Left colon (tissue), 2 donors: ENCODE data around the gene RNF225. TPM values are rescaled to one million over a fixed set of nuclear protein-coding genes. Genes with fewer than 3 reads are reported as not detected.
A peak's percentile ranks its signal among the peaks of the same experiment; 100 is the strongest.

Experiments used
- ATAC-seq: fragments of 200-7000 bp; cut with Tn5 transposase; one replicate; pipeline ENCODE4 v1.9.1; 2020; ENCODE audit warnings: mild to moderate bottlenecking, moderate library complexity
- DNase-seq, 2 donors: peaks; one replicate each; pipeline ENCODE4 v3.0.0-alpha.2; 2020
- intact Hi-C, 2 donors: fragments of 100-400 bp; cut with DNase I in 1 of 2; cut with micrococcal nuclease in 1 of 2; formaldehyde crosslinking; loops; one replicate each; pipeline versions ENCODE4 v1.11.2 to v1.14.0; 2022; cut with DNase I, micrococcal nuclease
- total RNA-seq, 2 donors: library from RNA; stranded (reverse); fragmentation: NEBNext Ultra II Directional; extraction: Animal tissue kit (Norgen Biotek cat#: 25700); gene quantifications; one replicate each; pipeline ENCODE4 v1.2.1, GENCODE V29; 2021
- donor health status: DM: no; HTN: no; CAD: no.
- donor health status: DM: yes; HTN: yes; CAD: no.

The RNF225 gene
- total RNA-seq, 2 donors from 2014 or later: not detected

DNA sequence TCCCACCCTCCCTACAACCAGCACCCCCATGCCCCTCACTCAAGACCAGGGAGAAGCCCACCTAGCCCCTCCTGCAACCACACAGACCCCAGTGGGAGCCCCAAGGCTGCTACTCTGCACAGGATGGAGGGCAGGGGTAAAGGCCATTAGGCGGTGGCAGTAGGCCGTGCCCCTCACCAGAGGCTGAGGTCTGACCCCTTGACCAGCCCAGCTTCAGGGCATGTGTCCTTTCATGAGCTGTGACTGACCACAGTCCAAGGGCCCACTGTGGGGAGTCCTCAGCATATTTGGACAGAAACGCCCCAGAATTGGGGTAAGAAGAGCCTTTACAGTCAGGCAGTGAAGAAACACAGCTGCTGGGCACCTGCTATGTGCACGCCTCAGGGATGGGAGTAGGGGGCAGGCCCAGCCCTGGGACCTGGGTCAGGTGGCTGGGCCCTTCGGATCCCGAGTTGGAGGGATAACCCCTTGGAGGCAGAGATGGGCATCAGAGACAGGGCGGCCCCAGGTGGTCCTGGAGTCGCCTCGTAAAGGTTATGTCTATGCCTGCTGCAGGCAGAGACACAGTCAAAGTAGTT is 10.1 kb upstream of the RNF225 start:
- intact Hi-C loops: no loop called here
- DNase-seq (no peak), ATAC-seq (no peak)

DNA sequence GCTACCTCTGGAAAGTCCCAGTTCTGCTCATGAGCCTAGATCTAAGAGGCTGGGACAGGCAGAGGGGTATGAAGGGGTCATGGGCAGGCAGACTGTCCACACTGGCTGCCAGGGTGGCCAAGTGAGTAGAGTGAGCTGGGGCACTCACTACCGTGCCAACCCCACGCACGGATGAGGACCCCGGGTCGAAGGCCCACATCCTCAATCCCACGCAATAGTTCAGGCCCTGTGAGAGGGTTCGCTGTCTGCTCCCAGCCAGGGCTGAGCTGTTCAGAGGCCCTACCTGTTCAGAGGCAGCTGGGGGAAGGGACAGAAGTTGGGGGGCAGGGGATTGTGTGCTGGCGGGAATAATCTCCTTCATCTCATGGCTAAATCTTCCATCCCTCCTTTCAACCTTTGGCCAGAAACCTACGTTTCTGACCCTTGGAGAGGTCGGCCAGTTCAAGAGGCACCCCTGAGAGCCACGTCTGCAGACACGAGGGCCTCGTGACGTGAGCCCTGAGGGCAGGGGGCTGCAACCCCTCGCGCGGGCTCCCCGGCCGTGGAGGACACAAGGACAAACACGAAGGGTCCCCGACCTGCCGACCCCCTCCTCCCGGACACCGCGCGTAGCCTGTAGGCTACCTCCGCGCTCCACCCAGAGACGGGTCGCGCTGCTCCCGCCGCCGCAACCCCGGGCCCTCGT is 9.4 kb upstream of the RNF225 start:
- ATAC-seq (peak; percentile 25), DNase-seq (peak in 1 of 2 donors; percentile 30)
- intact Hi-C loops: no loop called here

DNA sequence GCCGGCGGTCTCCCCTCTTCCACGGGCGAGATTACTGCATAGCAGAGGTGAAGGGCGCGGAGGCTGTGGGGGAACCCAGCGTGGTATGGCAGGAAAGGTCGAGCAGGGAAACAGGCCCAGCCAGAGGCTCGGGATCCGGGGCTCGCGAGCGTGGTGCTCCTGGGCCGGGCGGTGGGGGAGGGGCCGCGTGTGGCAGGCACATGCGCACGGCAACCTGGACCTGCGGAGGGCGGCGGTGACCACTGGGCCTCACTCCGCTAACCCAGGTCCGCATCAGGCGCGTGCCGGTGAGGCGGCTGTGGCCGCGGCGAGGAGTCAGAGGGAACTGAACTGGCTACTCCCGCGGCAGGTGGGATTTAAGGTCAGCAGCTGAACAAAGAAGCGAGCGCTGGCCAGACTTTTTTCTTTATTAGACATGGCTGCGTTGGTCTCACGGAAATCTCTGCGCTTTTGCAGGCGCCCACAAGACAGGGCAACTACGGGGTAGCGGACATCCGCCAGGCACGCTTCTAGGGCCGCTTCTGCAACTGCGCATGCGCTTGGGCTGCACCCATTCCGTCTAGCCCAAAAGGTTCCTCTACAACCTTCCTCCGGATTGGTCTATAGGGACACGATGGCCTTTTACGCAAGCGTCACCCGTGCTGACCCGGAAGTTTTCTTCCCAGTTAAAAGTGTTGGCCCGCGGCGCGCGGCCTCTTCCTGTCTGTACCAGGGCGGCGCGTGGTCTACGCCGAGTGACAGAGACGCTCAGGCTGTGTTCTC is 8.7 kb upstream of the RNF225 start, which contains the start of gene RPS5:
Gene RPS5 (plus strand): TSS at position 694 of the 762 bp plus-strand sequence. CDS start 869 bp downstream, outside the sequence.
- peak; percentile 94 to 97 for DNase-seq
- peak; percentile 93 for ATAC-seq
- intact Hi-C loops: no loop called here

DNA sequence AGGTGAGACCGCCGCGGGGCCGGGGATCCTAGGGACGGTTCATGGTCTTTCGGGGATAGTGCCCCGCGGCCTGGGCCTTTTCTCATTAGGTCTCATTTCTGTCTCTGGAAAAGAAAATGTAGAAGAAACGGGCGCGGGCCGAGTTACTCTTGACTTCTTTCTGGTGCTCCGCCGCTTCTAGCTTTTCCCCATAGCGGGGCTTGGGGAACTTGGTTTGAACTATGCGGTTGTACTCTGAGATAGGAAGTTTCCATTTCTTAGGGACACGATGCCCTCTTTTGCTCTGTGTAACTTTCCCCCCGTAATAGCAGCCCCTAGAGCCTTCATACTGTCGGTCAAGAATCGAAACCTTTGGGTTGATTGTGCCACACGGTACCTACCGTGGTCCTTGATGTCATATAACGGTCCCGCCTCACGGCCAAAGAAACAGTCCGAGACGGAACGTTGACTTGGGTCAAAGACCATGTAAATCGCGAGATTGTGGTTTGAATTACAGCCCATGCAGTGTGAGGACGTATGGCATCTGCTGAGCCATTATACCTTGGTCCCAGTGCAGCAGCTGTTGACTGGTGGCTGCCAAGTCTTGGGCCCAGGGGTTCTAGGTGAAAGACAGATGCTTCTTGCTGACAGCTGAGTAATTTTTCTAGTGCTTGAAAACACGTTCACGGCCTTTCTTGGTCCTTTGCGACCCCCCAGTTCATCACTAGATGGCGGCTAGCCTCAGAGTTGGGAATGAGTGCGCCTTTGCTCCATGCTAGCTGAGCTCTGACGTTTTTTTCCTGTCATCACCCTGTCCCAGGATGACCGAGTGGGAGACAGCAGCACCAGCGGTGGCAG is 7.9 kb upstream of the RNF225 start:
- DNase-seq (peak in 1 of 2 donors; percentile 24), ATAC-seq (no peak)
- intact Hi-C loops: no loop called here

DNA sequence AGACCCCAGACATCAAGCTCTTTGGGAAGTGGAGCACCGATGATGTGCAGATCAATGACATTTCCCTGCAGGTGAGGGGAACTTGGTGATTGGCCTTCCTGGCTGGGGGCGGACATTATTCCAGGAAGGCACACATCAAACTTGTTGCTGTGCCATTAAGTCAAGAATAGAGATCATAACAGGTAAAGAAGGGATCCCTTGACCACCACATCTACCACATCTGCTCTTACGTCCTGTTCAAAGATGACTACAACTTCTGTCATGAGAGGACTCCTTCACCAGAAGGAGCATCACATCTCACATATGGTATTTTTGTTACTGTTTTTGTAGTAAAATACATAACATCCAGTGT is 7.3 kb upstream of the RNF225 start:
- ATAC-seq (no peak), DNase-seq (no peak)
- intact Hi-C loops: no loop called here

DNA sequence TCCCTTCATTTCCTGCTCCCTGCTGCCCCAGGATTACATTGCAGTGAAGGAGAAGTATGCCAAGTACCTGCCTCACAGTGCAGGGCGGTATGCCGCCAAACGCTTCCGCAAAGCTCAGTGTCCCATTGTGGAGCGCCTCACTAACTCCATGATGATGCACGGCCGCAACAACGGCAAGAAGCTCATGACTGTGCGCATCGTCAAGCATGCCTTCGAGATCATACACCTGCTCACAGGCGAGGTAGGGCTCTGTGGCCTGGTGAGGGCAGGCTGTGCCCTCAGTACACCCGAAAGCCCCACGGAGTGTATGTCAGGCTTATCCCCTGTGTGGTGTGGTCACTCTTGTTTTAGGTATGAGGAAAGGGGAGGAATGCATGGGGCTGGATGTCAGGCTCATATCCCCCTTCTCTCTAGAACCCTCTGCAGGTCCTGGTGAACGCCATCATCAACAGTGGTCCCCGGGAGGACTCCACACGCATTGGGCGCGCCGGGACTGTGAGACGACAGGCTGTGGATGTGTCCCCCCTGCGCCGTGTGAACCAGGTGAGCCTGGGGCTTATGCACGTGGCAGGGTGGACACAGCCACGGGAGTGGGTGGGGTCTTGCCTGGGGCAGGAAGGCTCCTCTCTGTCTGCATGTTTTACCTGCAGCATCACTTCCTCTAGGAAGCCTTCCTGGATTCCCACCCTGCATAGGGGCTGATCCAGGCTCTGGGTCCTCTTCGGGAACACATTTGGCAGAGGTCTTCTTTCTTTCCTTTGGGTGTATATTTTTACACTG is 2.3 kb upstream of the RNF225 start:
- no peak for ATAC-seq
- intact Hi-C loops: no loop called here
- DNase-seq: no peak

DNA sequence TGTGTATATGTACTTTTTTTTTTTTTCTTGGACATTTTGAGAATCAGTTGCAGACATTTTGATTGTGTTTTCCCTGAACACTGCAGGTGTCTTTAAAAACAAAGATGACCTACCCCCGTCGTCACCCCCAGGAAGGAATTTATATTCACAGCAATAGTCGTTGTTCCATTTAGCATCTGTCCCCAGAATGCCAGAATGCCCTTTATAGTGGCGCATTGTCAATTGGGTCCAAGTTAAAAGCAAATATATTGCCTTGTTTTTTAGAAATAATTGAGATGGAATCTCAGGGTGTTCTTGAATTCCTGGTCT is 1.8 kb upstream of the RNF225 start:
- no peak for DNase-seq
- ATAC-seq: no peak
- intact Hi-C loops: no loop called here

DNA sequence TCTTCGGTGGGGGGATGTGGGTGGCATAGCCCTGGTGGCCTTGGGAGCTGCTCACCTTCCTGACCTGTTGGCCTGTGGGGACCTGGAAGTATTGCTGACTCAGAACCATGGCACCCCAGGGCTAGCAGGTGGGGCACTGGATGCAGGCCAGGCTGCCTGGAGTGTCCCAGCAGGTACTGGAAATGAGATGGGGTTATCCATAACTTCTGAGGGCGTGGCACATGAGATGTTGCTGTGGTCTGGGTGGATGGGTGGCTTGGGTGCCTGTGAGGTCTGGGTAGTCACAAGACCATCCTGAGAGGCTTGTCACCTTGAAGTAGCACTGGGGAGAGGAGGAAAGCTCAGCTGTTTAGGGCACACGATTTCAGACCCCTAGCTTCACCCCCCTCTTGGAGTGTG is 636 bp upstream of the RNF225 start:
- intact Hi-C loops: no loop called here
- DNase-seq (no peak), ATAC-seq (peak; percentile 3)

DNA sequence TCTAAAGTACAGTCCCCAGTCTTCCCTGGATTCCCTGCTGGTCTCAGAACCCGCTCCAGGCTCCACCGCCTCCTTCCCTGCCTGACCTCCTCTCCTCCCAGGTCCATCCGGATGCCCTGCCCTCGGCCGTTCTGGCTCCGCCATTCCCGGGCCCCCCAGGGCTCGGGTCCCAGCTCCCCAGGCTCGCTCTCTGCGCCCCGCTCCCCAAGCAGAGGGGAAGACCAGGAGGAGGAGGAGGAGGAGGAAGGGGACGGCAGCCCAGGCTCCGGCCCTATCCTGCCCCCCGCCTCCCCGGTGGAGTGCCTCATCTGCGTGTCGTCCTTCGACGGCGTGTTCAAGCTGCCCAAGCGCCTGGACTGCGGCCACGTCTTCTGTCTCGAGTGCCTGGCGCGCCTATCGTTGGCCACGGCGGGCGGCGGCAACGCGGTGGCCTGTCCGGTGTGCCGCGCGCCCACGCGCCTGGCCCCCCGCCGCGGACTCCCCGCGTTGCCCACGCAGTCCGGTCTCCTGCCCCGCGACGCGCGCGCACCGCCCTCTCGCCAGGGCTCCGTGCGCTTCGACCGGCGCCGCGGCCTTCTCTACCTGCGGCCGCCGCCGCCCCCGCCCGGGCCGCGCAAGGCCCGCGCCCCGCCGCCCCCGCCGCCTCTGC is 647 bp downstream of the RNF225 start:
- DNase-seq: no peak
- ATAC-seq: no peak
- intact Hi-C loops: no loop called here

DNA sequence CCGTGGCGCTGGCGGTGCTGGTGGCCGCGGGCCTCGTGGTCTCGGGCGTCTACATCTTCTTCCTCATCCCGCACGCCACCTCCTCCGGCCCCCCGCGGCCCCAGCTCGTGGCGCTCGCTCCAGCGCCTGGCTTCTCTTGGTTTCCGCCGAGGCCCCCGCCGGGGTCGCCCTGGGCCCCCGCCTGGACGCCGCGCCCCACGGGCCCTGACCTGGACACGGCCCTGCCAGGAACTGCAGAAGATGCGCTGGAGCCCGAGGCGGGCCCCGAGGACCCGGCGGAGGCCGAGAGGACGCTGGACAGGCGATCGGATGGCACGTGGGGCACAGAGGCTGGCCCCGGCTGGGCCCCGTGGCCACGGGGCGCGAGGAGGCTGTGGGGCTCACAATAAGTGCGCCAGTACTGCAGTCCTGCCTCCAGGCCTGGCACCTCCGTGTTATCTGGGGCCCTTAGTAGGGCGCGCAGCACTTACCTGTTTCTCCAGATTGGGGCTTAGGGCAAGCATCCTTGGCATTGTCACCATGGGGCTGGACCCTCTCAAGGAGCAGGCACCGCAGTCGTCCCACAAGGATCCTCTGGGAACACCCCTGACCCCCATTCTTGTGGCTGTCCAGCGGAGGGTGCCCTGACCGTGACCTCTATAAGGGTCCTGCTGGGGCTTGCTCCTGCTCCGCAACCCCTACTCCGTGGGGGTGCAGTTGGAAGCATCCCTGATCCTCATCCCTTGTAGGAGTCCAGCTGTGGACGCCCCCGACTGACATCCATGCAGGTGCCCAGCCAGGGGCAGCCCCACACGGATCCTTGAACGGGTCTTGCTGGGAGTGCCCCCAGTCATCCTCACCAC is 1.5 kb downstream of the RNF225 start:
- DNase-seq (no peak), ATAC-seq (no peak)
- intact Hi-C loops: no loop called here

DNA sequence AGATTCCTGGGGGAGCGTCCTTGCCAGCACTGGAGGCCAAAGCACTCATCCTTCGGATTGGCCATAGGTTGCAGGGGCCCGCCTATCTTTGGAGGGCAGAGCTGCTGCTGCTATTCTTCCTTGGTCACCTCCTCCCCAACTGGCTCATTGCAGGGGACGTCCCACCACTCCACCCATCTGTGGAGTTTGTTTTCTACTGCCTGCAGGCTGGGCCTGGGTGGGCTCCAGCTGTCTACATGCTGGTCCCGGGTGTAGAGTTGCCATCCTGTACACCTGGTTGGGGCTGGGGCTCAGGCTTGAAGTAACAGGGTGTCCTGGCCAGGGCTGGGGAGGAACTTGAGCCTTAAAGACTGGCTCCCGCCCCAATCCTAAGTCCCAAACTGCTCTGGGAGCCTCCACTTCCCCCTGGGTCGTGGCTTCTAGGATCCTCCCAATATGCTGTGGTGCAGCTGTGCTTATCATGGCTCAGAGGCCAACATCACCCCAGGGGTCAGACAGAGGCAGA is 2.1 kb downstream of the RNF225 start:
- intact Hi-C loops: no loop called here
- DNase-seq (no peak), ATAC-seq (no peak)

DNA sequence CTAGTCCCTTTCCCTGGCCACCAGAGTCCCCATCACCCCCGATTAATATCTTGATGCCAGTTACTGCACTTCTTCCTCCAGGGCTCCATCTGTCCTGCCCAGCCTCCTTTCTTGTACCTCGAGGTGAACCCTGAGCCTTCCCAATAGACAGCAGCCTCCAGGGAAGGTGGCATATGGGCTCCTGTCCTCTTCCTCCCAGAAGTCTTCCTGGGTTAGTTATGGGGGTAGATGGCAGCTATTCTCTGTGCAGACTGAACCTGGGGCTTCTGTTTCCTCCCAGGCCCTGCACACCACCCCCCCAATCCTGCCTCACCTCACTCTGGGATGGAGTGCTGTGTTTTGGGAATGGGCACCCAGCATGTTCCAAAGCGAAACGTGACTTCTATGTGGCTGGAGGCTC is 2.6 kb downstream of the RNF225 start:
- no peak for ATAC-seq

DNA sequence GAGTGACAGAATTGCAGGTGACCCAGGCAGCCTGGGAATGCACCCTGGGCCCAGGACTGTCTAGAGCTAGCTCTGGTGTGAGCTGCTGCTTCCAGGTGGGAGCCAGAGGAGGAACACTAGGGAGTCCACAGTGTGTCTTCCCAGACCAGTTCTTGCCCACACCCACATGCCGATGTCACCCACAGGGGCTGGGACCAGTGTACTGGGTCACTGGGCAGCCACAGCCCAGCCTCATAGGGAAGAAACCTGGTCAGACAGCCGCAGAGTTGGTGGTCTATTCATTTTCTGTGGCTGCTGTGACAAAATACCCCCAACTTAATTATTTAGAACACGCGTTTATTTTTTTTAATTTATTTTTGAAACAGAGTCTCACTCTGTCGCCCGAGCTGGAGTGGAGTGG is 3.1 kb downstream of the RNF225 start:
- DNase-seq (no peak), ATAC-seq (no peak)
- intact Hi-C loops: no loop called here

More for the DNA sequence above, 2.6 kb downstream of the RNF225 start:
- DNase-seq: no peak
- intact Hi-C loops: no loop called here

DNA sequence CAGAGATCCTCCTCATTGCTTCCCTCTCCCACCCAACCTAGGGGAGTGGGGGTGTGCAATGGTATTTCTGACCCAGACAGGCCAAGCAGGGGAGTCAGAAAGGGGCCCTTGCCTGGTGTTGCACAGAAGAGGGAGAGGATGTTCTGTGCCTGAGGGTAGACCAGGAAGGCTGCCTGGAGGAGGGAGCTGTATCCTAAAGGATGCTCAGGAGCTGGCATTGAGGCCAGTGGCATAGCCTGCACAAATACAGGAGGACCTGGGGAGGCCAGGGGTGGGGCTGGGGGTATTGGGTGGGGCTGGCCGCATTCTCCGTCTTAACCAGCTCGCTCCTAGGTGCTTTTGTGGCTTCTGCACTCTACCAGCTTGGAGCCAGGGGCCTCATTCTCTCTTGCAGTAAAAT is 4.4 kb downstream of the RNF225 start:
- intact Hi-C loops: no loop called here
- DNase-seq (no peak), ATAC-seq (no peak)

DNA sequence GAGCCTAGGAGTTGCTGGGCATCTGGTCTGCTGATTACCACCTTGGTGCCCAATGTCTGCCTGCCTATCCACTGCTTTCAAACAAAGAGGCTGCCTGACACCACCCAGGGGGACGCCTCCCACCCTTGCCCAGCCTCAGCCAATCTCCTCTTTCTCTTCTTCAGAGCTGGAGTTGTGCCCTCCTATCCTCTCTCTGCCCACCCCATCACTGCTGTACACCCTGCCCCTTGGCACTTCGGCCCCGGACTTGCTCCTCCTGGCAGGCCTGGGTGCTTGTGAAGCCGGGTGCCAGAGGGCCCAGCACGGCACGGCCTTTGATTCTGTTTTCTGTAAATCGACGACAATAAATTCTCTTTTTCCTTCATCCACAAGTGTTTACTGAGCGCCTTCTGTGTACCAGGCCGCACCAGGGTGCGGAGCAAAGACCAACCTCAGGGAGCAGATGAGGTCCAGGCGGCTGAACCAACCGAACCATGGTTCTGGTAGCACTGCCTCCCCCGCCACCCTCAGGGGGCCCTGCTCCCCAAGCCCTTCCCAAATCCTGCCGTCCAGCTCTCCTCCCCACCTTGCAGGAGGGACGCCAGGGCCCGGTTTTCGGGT is 5.0 kb downstream of the RNF225 start:
- ATAC-seq (no peak), DNase-seq (no peak)
- intact Hi-C loops: no loop called here

DNA sequence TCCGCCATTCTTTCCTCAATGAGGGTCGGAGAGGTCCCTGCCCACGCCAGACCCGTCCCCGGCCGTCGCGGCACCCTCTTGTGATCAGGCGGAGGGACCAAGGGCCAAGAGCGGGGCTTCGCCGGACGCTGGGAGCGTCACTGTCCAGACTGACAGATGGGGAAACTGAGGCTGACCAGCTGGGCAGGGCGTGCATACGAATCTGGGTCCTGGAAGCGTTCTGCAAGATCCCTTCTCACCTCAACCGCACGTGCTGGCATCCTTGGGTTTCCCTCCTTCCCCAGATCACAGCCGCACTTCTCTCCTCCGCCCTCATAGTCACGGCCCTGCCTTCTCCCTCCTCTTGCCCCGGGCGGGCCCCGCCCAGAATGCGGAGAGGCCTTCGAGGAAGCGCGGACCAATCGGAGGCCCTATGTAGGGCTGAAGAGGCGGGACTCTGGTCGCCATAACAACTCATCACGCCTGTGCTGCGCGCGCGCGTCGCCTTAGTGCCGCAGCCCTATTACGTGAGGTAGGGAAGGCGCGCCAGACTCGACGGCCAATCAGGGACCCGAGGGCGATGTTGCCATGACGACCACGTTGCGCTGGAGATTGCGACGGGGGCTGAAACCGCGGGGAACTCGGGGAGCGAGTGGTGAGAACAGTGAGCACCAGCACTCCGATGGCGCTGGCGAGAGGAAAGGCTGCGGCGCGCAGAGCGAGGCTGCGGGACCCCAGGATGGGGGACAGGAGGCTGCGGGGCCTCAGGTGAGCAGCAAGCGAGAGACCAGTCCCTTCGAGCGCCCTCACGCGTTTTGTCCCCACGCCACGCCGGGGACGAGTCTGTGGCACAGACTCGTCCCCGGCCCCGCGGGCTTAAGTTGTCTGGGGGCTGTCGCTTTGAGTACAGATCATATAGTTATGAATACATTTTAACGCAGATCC is 5.7 kb downstream of the RNF225 start:
- peak; percentile 100 for DNase-seq
- intact Hi-C loops: no loop called here
- ATAC-seq: peak; percentile 96
